Adipocyte (in vitro differentiated cells): Measurements from ENCODE around the gene RECQL5.
"Not testable (repeated sequence)": the region's sequence is repeated elsewhere in the genome, so short reads cannot be mapped to it uniquely, and the experiment has no call there.

ENCODE experiments used
- DNase-seq: peaks from one replicate; pipeline ENCODE4 v3.0.0-alpha.2; 2015; ENCODE audit warnings: low read depth
- H3K27me3 ChIP-seq: replicated peaks from 2 replicates; pipeline ENCODE4 v1.7.0; 2013; ENCODE audit warnings: mild to moderate bottlenecking, low read length, moderate library complexity; ENCODE audit not compliant: control insufficient read depth, insufficient read depth
- H3K36me3 ChIP-seq: 2 replicates; pipeline ENCODE4 v1.7.0; 2013; ENCODE audit warnings: low read length, mild to moderate bottlenecking, moderate library complexity; ENCODE audit not compliant: control insufficient read depth, insufficient read depth, severe bottlenecking
- H3K4me1 ChIP-seq: 2 replicates; pipeline ENCODE4 v1.7.0; 2013; ENCODE audit warnings: mild to moderate bottlenecking, low read length, moderate library complexity; ENCODE audit not compliant: control insufficient read depth, insufficient read depth
- H3K4me3 ChIP-seq: 2 replicates; pipeline ENCODE4 v1.7.0; 2013; ENCODE audit warnings: mild to moderate bottlenecking, low read length, moderate library complexity
- H3K9ac ChIP-seq: 2 replicates; pipeline ENCODE4 v1.7.0; 2013; ENCODE audit warnings: mild to moderate bottlenecking, low read length, moderate library complexity
- H3K9me3 ChIP-seq: 2 replicates; pipeline ENCODE4 v1.7.0; 2013; ENCODE audit warnings: mild to moderate bottlenecking, low read length, moderate library complexity; ENCODE audit not compliant: control insufficient read depth

RECQL5 gene

DNA sequence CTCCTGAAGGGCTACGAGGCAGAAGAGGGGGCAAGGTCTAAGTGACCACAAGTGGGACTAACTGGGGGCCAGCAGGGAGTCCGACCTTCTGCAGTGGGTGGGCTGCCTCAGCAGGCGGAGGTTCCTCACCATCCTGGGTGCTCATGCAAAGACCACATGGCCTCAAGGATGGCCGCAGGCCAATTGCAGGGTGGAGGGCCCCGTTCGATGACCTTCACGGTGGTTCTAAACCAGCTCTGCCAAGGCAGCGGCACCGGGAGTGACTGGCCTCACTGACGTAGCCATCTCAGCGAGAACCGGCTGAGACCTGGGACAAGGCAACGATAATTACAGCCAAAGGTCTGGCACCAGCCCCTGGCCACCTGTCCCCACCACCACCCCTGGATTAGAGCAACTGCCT is 28.1 kb downstream of the RECQL5 start:
- no peak for DNase-seq
- Histone ChIP-seq H3K4me1 (peaks cover 6% of the 10 kb centered on the region), H3K27me3 (no peaks in the 10 kb centered on the region), H3K4me3 (no peak overlapping the region), H3K9ac (no peak overlapping the region), H3K9me3 (no peaks in the 10 kb centered on the region), H3K36me3 (peaks cover 4% of the 10 kb centered on the region)

DNA sequence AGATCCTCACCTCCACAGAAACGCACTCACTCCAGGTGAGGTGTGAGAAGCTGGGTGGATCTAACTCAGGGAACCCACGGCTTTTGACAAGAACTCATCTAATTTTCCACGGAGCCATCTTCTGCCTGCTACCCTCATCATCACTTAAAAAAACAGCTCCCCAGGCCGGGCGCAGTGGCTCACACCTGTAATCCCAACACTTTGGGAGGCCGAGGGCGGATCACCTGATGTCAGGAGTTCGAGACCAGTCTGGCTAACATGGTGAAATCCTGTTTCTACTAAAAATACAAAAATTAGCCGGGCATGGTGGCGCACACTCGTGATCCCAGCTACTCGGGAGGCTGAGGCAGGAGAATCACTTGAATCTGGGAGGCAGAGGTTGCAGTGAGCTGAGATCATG is 28.9 kb downstream of the RECQL5 start:
- H3K27me3 ChIP-seq, H3K9ac ChIP-seq, H3K9me3 ChIP-seq, H3K36me3 ChIP-seq, DNase-seq, H3K4me3 ChIP-seq: not testable (repeated sequence)
- peaks cover 14% of the 10 kb centered on the region for H3K4me1 ChIP-seq

DNA sequence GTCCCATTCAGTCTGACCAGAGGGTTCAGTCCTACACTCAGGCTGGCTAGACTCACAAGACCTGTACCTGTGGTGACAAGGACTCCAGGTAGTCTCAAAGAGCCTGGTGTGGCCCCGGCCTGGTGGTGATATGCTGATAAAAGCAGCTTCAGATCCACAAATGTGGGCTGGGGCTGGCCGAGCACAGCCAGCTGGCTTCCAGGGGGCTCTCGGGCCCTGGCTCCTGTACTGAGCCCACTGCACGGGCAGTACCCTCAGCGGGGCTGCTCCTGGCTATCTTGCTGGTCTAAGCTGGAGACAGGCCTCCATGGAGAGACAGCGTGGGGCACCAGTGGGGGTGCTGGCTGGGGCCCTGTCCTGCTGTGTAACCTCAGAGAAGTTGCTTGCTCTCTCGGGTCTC is 29.4 kb downstream of the RECQL5 start:
- H3K9ac ChIP-seq, result no peak overlapping the region
- peaks cover 19% of the 10 kb centered on the region for H3K4me1 ChIP-seq
- no peaks in the 10 kb centered on the region for H3K9me3 ChIP-seq
- peaks cover 4% of the 10 kb centered on the region for H3K36me3 ChIP-seq
- DNase-seq, result no peak
- no peak overlapping the region for H3K4me3 ChIP-seq
- H3K27me3 ChIP-seq, result no peaks in the 10 kb centered on the region

DNA sequence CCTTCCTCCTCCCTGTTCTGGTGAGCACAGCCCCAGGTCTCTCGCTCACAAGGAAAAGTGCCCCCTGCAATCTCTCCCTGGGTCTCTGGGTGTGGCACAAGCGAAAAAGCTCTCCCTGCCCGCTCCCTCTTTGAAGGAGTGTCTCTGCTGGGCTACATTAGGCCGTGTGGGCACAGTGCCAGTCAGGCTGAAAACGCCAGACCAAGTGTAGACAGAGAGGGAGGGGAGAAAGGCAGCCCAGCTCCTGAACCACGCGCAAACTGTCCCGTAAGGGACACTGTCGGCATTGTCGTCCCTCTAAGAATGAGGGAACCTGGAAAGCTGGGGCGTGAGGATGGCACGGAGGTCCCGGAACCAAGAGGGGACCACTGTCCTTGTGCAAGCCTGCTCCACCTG is 29.8 kb downstream of the RECQL5 start:
- H3K9ac ChIP-seq, result no peak overlapping the region
- DNase-seq, result no peak
- H3K4me3 ChIP-seq, result no peak overlapping the region
- H3K4me1 ChIP-seq, result peaks cover 20% of the 10 kb centered on the region
- peaks cover 4% of the 10 kb centered on the region for H3K36me3 ChIP-seq
- H3K9me3 ChIP-seq, result no peaks in the 10 kb centered on the region
- H3K27me3 ChIP-seq, result no peaks in the 10 kb centered on the region

DNA sequence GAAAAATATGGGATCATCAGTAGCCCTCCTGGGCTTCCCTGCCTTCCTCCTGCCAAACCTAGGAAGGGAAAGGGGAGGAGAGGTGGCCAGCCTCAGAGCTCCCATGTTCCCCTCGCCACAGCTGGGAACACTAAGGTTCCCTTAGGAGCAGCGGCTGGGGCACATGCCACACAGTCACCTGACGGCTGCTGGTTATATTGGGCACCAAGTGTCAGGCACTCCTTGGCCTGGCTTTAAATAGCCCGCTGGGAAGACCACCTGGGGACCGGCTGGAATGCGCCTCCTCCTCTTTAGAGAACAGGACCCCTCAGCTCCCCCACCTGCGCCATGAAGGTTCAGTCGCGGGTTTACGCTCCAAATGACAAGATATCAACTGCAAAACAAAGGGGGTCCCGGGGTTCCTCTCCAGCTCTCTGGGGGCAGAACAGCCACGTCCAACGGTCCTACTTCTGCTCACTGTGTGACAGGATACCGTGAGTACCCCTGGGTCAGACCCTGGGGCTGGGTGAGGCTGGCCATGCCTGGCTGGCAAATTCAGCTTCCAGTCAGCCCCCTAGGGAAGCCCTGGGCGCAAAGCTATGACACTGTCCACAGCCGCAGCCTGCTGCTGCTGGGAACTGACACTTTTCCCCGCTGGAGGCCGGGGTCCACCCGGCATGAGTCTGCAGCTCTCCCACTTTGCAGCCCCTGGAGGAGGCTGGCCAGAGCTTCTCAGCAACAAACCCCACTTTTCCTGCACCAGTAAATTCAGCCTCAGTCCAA is 30.4 kb downstream of the RECQL5 start:
- Histone ChIP-seq H3K9ac (no peak overlapping the region), H3K4me1 (peaks cover 20% of the 10 kb centered on the region), H3K9me3 (no peaks in the 10 kb centered on the region), H3K27me3 (no peaks in the 10 kb centered on the region), H3K4me3 (no peak overlapping the region), H3K36me3 (peaks cover 4% of the 10 kb centered on the region)
- no peak for DNase-seq

DNA sequence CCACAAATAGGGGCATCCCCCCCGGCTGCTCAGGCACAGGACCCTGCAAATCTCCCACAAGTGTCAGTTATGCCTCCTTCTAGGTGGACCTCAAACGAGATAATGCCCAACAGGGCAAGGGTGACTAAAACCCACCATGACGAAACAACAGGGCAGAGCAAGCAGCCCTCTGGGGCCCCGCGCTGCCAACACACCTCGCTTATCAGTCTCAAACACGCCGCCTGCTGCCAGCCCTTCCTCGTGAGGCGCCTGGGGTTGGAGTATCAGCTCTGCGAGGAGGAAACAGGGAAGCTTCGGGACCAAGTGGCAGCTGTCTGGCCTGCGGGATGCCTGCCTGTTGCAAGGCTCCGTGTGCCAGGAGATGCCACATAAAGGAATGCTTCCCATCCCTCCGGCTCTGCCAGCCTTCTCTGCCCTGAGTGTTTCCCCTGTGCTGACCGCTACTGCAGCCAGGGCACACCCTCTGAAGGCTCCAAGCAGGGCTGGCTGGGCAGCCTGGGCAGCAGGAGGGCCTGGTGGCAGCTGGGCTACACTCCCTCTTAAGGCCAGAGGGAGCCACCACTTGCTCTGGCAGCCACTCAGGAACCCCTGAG is 31.2 kb downstream of the RECQL5 start:
- no peak overlapping the region for H3K4me3 ChIP-seq
- no peaks in the 10 kb centered on the region for H3K9me3 ChIP-seq
- H3K9ac ChIP-seq, result no peak overlapping the region
- peaks cover 20% of the 10 kb centered on the region for H3K4me1 ChIP-seq
- H3K36me3 ChIP-seq, result peaks cover 3% of the 10 kb centered on the region
- no peaks in the 10 kb centered on the region for H3K27me3 ChIP-seq
- DNase-seq, result no peak

DNA sequence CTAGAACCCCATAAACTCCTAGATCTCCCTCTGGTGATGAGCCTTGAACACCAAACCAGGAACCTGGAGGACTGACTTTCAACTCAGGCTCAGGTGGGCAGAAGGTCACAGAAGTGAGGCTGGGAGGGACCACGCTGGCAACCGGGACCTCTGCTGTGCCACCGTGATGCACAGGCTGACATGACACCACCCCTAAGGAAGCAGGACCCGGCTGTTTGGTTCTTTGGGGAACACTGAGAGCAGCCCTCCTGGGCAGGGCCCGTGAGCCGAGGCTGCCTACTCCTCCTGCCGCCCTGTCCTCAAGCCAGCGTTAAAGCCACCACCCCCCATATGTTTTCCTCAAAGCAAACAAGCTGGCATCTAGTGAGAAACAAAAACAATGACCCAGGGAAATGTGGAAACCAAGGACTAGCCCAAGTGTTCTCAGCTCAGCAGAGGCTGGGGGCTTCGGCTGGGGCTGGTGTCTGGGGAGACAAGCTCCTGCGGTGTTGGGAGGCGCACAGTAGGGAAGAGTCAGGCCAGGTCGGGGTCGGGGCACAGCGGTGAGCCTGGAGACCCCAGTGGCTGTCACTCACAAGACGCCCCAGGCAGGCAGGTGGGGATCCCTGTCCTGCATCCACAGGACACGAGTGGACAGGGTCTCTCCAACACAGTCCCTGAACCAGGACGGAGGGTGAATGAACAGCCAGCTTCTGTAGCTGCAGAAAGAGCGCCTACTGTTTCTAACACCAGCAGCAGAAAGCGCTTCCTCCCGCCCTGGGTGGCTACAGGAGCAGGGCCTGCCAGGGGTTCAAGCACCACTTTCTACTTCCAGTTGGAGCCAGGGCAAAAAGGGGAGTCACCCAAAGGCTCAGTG is 32.0 kb downstream of the RECQL5 start:
- H3K9ac ChIP-seq, result no peak overlapping the region
- peaks cover 3% of the 10 kb centered on the region for H3K36me3 ChIP-seq
- H3K4me1 ChIP-seq, result peaks cover 20% of the 10 kb centered on the region
- DNase-seq, result no peak
- H3K9me3 ChIP-seq, result no peaks in the 10 kb centered on the region
- no peak overlapping the region for H3K4me3 ChIP-seq
- H3K27me3 ChIP-seq, result no peaks in the 10 kb centered on the region

DNA sequence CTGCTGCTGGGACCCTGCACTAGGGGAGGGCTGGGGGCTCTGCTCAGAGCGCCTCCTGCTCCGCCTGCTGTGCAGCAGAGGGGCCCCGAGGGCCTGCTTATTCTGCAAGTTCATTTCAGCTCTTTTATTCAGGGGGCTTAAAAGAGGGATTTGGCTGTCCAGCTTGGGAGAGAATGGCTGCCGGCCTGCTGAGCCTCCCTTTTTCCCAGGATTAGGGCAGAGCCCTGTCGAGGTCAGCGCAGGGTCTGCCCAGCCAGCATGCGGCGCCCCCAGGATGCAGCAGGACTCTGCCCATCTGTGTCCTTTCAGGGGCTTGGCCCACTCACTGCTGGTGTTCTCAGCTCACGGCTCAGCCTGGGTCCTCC is 32.6 kb downstream of the RECQL5 start:
- H3K36me3 ChIP-seq, result peaks cover 3% of the 10 kb centered on the region
- H3K9me3 ChIP-seq, result no peaks in the 10 kb centered on the region
- no peaks in the 10 kb centered on the region for H3K27me3 ChIP-seq
- peaks cover 20% of the 10 kb centered on the region for H3K4me1 ChIP-seq
- H3K9ac ChIP-seq, result peak overlapping the region; percentile 33
- no peak overlapping the region for H3K4me3 ChIP-seq
- DNase-seq, result no peak

DNA sequence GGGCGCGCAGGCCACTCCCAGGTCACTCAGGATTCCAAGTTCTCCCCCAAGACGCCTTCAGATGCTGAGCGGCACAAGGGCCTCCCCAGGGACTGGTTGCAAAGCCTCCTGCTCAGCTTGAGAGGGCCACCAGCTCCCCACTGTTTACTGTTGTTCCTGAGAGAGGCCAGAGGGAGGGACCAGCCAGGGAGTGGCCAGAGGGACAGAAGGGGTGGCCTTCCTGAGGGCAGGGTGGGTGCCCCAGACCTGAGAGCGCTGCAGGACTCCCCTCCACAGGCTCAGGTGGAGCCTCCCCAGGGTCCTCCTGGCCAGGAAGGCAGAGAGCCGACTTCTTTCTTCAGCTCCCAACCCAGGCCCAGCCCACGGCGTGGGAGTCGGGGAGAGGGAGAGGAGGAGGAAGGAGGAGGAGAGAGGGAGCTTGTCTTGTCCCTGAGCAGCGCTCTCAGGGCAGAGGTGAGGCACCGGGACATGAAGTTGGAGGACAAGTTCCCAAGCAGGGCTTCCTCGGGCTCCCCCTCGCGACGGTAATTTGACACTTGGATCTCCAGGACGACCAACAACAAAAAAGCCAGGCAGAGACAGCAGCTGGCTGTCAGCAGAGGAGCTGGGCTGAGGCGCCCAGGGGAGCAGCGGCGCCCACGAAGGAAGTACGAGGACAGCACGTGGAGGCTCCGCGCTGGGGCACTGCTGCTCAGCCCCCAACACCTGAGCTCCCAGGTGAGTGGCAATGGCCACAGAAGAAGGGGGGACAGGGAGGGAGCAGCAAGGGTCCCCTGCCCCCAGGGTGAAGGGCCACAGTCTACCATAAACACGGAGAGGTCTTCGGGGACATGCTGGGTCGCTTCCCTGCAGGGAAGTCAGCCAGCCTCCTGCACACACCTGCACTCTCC is 33.2 kb downstream of the RECQL5 start:
- Histone ChIP-seq H3K4me1 (peaks cover 20% of the 10 kb centered on the region), H3K27me3 (no peaks in the 10 kb centered on the region), H3K9me3 (no peaks in the 10 kb centered on the region), H3K4me3 (peak overlapping the region; percentile 4), H3K36me3 (peaks cover 3% of the 10 kb centered on the region), H3K9ac (peak overlapping the region; percentile 39)
- DNase-seq, result peak; percentile 98

DNA sequence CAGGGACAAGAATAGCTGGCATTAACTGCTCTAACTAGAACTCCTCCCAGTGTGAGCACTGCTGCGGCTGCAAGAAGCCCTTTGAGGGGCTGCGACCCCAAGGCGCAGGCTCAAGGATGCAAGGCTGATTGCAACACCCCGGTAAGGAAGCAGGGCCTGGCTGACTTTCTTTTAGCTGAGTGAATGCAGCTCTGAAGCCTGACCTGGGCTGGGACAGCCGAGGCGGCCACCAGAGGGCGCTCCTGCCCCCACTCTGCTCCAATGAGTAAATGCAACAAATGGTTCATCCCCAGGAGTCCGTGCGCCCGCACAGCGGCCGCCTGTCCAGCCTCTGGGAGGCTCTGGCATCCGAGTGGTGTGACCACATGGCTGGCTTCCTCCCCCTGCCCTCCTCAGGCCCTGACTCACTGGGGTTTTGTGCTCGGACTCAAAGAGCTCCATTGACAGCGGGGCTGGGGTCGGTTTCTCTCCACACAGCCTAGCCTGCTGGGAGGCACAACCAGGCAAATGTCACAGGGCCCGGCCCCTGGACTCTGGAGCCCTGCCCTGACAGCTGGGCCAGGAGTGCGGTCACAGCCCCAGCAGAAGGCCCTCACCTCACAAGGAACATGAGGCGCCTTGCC is 34.0 kb downstream of the RECQL5 start, which contains the start of gene SMIM5:
Gene SMIM5 (plus strand): TSS at position 572 of the 623 bp plus-strand sequence. CDS start 6,768 bp downstream, outside the sequence.
- Histone ChIP-seq H3K4me3 (peak within 1 kb of the TSS; percentile 4), H3K36me3 (peaks cover 3% of the 10 kb centered on the region), H3K4me1 (peaks cover 20% of the 10 kb centered on the region), H3K27me3 (no peaks in the 10 kb centered on the region), H3K9me3 (no peaks in the 10 kb centered on the region), H3K9ac (peak within 1 kb of the TSS; percentile 39)
- DNase-seq, result peak; percentile 93
